BJ (cell line): ENCODE data around the gene FLNC. TPM values are rescaled to one million over a fixed set of nuclear protein-coding genes. Genes with fewer than 3 reads are reported as not detected.

Experiments used
- CTCF ChIA-PET: fragments of 350-600 bp; formaldehyde crosslinking; extraction: SDS; loops from one replicate; lab custom pipeline; 2021; ENCODE audit warnings: antibody characterized with exemption, inconsistent platforms; lab: Yijun Ruan, JAX
- POLR2A ChIA-PET: fragments of 300-600 bp; sonication (Branson Sonifier 250); formaldehyde crosslinking; extraction: SDS; loops from one replicate; lab custom pipeline; 2021; ENCODE audit warnings: antibody characterized with exemption; lab: Charles Lee
- DNase-seq: peaks from one replicate; pipeline ENCODE4 v3.0.0-alpha.2; 2011; ENCODE audit warnings: low read depth
- H3K27me3 ChIP-seq: 2 replicates; pipeline ENCODE4 v1.6.0; 2011; ENCODE audit warnings: low read length; ENCODE audit not compliant: control insufficient read depth, insufficient read depth
- H3K36me3 ChIP-seq: 2 replicates; pipeline ENCODE4 v1.5.1; 2011; ENCODE audit warnings: low read length; ENCODE audit not compliant: control insufficient read depth, insufficient read depth
- H3K4me3 ChIP-seq: 2 replicates; pipeline ENCODE4 v1.5.1; 2011; ENCODE audit warnings: low read depth, mild to moderate bottlenecking, control low read depth, low read length
- CTCF ChIP-seq: IDR thresholded peaks from 2 replicates; pipeline ENCODE4 v1.5.1; 2011; ENCODE audit warnings: low read depth, mild to moderate bottlenecking, control low read depth, inconsistent platforms, low read length, moderate library complexity; ENCODE audit not compliant: insufficient read depth
- polyA plus RNA-seq: library from polyadenylated mRNA; depleted of rRNA; stranded (reverse); fragments of >200 nt; gene quantifications from 2 replicates; pipeline ENCODE4 v1.2.3, GENCODE V29; 2011

Gene FLNC
- polyA plus RNA-seq, 1 experiment = 58.6 TPM

- H3K36me3 ChIP-seq = no peaks in the 10 kb centered on the region
- no peaks in the 10 kb centered on the region for H3K27me3 ChIP-seq
- no peak overlapping the region for H3K4me3 ChIP-seq
- ChIA-PET POLR2A (no interaction called here), CTCF (interaction anchor here (0.6 to 1.3 kb wide), 2 partner anchors 9 to 12 kb away, joined by 5 read pairs; no protein-coding TSS in a partner anchor)
- TF ChIP-seq CTCF = no peak
- no peak for DNase-seq
Measured at GRCh38 chr7:128814499-128814898, 15.7 kb upstream of the FLNC start.

GRCh38 chr7:128815289-128815942 lies 14.8 kb upstream of the FLNC start:
- ChIA-PET CTCF (no interaction called here), POLR2A (no interaction called here)
- DNase-seq = no peak
- H3K4me3 ChIP-seq = no peak overlapping the region
- no peaks in the 10 kb centered on the region for H3K27me3 ChIP-seq
- no peak for TF ChIP-seq CTCF
- no peaks in the 10 kb centered on the region for H3K36me3 ChIP-seq

- no peaks in the 10 kb centered on the region for H3K27me3 ChIP-seq
- CTCF ChIA-PET = interaction anchor here (1.8 kb wide), 1 partner anchor 13 kb away, joined by 5 read pairs; no protein-coding TSS in a partner anchor
- DNase-seq = no peak
- TF ChIP-seq CTCF = no peak
- POLR2A ChIA-PET = no interaction called here
- H3K36me3 ChIP-seq = no peaks in the 10 kb centered on the region
- H3K4me3 ChIP-seq = no peak overlapping the region
Measured at GRCh38 chr7:128818694-128819093, 11.5 kb upstream of the FLNC start.

- TF ChIP-seq CTCF = no peak
- H3K27me3 ChIP-seq = no peaks in the 10 kb centered on the region
- no peak overlapping the region for H3K4me3 ChIP-seq
- ChIA-PET POLR2A (no interaction called here), CTCF (interaction anchor here (1.0 kb wide), 1 partner anchor 11 kb away, joined by 3 read pairs; no protein-coding TSS in a partner anchor)
- no peak for DNase-seq
- H3K36me3 ChIP-seq = no peaks in the 10 kb centered on the region
Measured at GRCh38 chr7:128821724-128822123, 8.5 kb upstream of the FLNC start.

GRCh38 chr7:128826512-128826911 lies 3.7 kb upstream of the FLNC start:
- POLR2A ChIA-PET = no interaction called here
- no peak for DNase-seq
- Histone ChIP-seq H3K4me3 (no peak overlapping the region), H3K36me3 (no peaks in the 10 kb centered on the region; the same call in 1 of the 2 replicates), H3K27me3 (no peaks in the 10 kb centered on the region)
- TF ChIP-seq CTCF = no peak
- CTCF ChIA-PET = interaction anchor here (1.2 kb wide), 1 partner anchor 12 kb away, joined by 5 read pairs; no protein-coding TSS in a partner anchor
